GM12872 (cell line): ENCODE measurements around the gene ELAC2.

Experiments used
- TF ChIP-seq, protein P1 (sequence below): IDR thresholded peaks from 3 replicates; pipeline ENCODE4 v1.5.1; 2011; ENCODE audit warnings: low read depth, mild to moderate bottlenecking, low read length, moderate library complexity; ENCODE audit not compliant: insufficient read depth

ELAC2 gene

DNA sequence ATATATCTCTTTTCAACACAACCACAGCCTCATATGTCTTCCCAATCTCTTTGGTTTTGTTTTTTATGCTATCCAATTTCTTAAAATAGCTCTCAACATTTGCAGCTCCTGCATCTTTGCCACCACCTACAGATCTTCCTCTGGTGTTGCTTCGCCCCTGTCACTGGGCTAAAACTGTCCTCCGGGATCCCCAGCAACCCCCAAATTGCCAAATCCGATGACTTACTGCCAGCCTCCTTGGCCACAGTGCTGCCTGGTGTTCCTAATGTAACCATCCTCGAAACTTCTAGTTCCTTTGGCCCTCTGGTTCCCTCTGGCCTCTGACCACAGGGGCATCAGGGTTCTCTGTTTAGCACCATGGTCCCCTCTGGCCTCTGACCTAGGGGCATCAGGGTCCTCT, 70.8 kb downstream of the ELAC2 start:
- TF ChIP-seq, protein P1, sequence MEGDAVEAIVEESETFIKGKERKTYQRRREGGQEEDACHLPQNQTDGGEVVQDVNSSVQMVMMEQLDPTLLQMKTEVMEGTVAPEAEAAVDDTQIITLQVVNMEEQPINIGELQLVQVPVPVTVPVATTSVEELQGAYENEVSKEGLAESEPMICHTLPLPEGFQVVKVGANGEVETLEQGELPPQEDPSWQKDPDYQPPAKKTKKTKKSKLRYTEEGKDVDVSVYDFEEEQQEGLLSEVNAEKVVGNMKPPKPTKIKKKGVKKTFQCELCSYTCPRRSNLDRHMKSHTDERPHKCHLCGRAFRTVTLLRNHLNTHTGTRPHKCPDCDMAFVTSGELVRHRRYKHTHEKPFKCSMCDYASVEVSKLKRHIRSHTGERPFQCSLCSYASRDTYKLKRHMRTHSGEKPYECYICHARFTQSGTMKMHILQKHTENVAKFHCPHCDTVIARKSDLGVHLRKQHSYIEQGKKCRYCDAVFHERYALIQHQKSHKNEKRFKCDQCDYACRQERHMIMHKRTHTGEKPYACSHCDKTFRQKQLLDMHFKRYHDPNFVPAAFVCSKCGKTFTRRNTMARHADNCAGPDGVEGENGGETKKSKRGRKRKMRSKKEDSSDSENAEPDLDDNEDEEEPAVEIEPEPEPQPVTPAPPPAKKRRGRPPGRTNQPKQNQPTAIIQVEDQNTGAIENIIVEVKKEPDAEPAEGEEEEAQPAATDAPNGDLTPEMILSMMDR = no peak
